Body of pancreas (tissue), 4 donors: ENCODE results near the gene CMA1.
"Not testable (repeated sequence)": the region's sequence is repeated elsewhere in the genome, so short reads cannot be mapped to it uniquely, and the experiment has no call there.

ENCODE experiments used
- CTCF ChIP-seq, 7 experiments: fragments of 450-650 bp in 4 of 7; fragments of 200-600 bp in 3 of 7; sonication (generic) in 3 of 7; IDR thresholded peaks; one replicate each; pipeline ENCODE4 v1.5.1; 2016 to 2019; ENCODE audit warnings: antibody characterized with exemption in 7 of 7
- POLR2A ChIP-seq, 3 donors: fragments of 450-650 bp; IDR thresholded peaks; one replicate each; pipeline ENCODE4 v1.6.1; 2016; ENCODE audit warnings: antibody characterized with exemption in 3 of 3, mild to moderate bottlenecking in 2 of 3

- not testable (repeated sequence) for TF ChIP-seq POLR2A, CTCF (IDR thresholded peaks at IDR 0.05)
These were observed 16.3 kb downstream of the CMA1 start for GRCh38 chr14:24491586-24492408.
